GM12892 (cell line): ENCODE data around the gene EFNA5.

Experiments used
- POLR2A ChIP-seq: IDR thresholded peaks from 2 replicates; pipeline ENCODE4 v1.6.1; 2011; ENCODE audit warnings: low read depth, low read length, control low read depth
- TAF1 ChIP-seq: IDR thresholded peaks from 2 replicates; pipeline ENCODE4 v1.6.1; 2011; ENCODE audit warnings: low read depth, mild to moderate bottlenecking, control low read depth, low read length, borderline replicate concordance

- TF ChIP-seq POLR2A (no peak), TAF1 (no peak)
These were observed 212.9 kb downstream of the EFNA5 start for GRCh38 chr5:107457881-107458280.
